Hematopoietic multipotent progenitor cell treated with erythropoietin and hydrocortisone succinate and interleukin-3 and kit ligand, for 15 days (in vitro differentiated cells): ENCODE results near the gene CPM.

Experiments used
- DNase-seq: peaks from one replicate; pipeline ENCODE4 v3.0.0-alpha.2; 2015; ENCODE audit warnings: low spot score

CPM gene

GRCh38 chr12:68904351-68904962, 28.5 kb downstream of the CPM start:
- no peak for DNase-seq

GRCh38 chr12:68903511-68903910, 29.5 kb downstream of the CPM start:
- DNase-seq, result no peak

- no peak for DNase-seq
Observed at GRCh38 chr12:68901551-68901950, 31.4 kb downstream of the CPM start.

- no peak for DNase-seq
Observed at GRCh38 chr12:68901145-68901544, 31.8 kb downstream of the CPM start.

GRCh38 chr12:68900241-68900640, 32.7 kb downstream of the CPM start:
- DNase-seq, result no peak

GRCh38 chr12:68899251-68899771, 33.7 kb downstream of the CPM start:
- peak; percentile 10 for DNase-seq

GRCh38 chr12:68896881-68897540, 36.0 kb downstream of the CPM start:
- no peak for DNase-seq

- DNase-seq, result no peak
Observed at GRCh38 chr12:68894276-68894855, 38.6 kb downstream of the CPM start.

- no peak for DNase-seq
Observed at GRCh38 chr12:68893741-68894140, 39.2 kb downstream of the CPM start.

GRCh38 chr12:68893201-68893600, 39.8 kb downstream of the CPM start:
- DNase-seq, result no peak

GRCh38 chr12:68891141-68891540, 41.8 kb downstream of the CPM start:
- no peak for DNase-seq

GRCh38 chr12:68890701-68891113, 42.3 kb downstream of the CPM start:
- DNase-seq, result no peak

GRCh38 chr12:68888243-68888642, 44.7 kb downstream of the CPM start:
- no peak for DNase-seq

GRCh38 chr12:68887641-68888040, 45.3 kb downstream of the CPM start:
- no peak for DNase-seq

GRCh38 chr12:68886636-68887572, 46.1 kb downstream of the CPM start:
- no peak for DNase-seq

- DNase-seq, result no peak
Observed at GRCh38 chr12:68885381-68885780, 47.6 kb downstream of the CPM start.

- DNase-seq, result no peak
Observed at GRCh38 chr12:68884251-68884650, 48.7 kb downstream of the CPM start.

GRCh38 chr12:68883151-68883550, 49.8 kb downstream of the CPM start:
- no peak for DNase-seq

GRCh38 chr12:68882251-68882964, 50.6 kb downstream of the CPM start:
- DNase-seq, result no peak

GRCh38 chr12:68880660-68881325, 52.2 kb downstream of the CPM start:
- DNase-seq, result no peak

- no peak for DNase-seq
Observed at GRCh38 chr12:68878846-68879245, 54.1 kb downstream of the CPM start.
